Progenitor cell of endocrine pancreas (in vitro differentiated cells): Measurements from ENCODE around the gene IL25. TPM values are rescaled to one million over a fixed set of nuclear protein-coding genes. Genes with fewer than 3 reads are reported as not detected.

ENCODE experiments used
- DNase-seq: peaks from one replicate; pipeline ENCODE4 v3.0.0; 2021; ENCODE audit warnings: low spot score; ENCODE audit not compliant: unreplicated experiment
- H3K27ac Mint-ChIP-seq: 2 replicates; pipeline ENCODE4 v1.8.0; 2021; ENCODE audit warnings: mild to moderate bottlenecking, moderate library complexity, mixed read lengths
- H3K27me3 Mint-ChIP-seq: 2 replicates; pipeline ENCODE4 v1.8.0; 2021; ENCODE audit warnings: mixed read lengths
- H3K36me3 Mint-ChIP-seq: 2 replicates; pipeline ENCODE4 v1.8.0; 2022; ENCODE audit warnings: mixed read lengths; ENCODE audit not compliant: insufficient read depth
- H3K4me1 Mint-ChIP-seq: 2 replicates; pipeline ENCODE4 v1.8.0; 2021; ENCODE audit warnings: low read depth, mixed read lengths
- H3K4me3 Mint-ChIP-seq: 2 replicates; pipeline ENCODE4 v1.8.0; 2021; ENCODE audit warnings: low read depth, mild to moderate bottlenecking, moderate library complexity, mixed read lengths
- H3K9me3 Mint-ChIP-seq: 2 replicates; pipeline ENCODE4 v1.8.0; 2021; ENCODE audit warnings: low read depth, mixed read lengths
- total RNA-seq: library from RNA; stranded (reverse); gene quantifications from 2 replicates; pipeline ENCODE4 v1.2.1, GENCODE V29; 2021
- TF ChIP-seq, protein P1 (sequence below): fragments of 200-600 bp; sonication (generic); IDR thresholded peaks from one replicate; pipeline ENCODE4 v1.5.0; 2021; ENCODE audit warnings: antibody characterized with exemption, mild to moderate bottlenecking; ENCODE audit not compliant: unreplicated experiment

IL25 gene
- total RNA-seq, 1 donor from 2014 or later: not detected

GRCh38 chr14:23377198-23377550 lies 4.6 kb downstream of the IL25 start:
- Mint-ChIP-seq H3K4me3 (no peak overlapping the region), H3K36me3 (no peaks in the 10 kb centered on the region), H3K4me1 (no peaks in the 10 kb centered on the region), H3K27me3 (peaks cover 39% of the 10 kb centered on the region), H3K27ac (peak overlapping the region; percentile 71), H3K9me3 (no peaks in the 10 kb centered on the region)
- DNase-seq: no peak
- TF ChIP-seq, protein P1, sequence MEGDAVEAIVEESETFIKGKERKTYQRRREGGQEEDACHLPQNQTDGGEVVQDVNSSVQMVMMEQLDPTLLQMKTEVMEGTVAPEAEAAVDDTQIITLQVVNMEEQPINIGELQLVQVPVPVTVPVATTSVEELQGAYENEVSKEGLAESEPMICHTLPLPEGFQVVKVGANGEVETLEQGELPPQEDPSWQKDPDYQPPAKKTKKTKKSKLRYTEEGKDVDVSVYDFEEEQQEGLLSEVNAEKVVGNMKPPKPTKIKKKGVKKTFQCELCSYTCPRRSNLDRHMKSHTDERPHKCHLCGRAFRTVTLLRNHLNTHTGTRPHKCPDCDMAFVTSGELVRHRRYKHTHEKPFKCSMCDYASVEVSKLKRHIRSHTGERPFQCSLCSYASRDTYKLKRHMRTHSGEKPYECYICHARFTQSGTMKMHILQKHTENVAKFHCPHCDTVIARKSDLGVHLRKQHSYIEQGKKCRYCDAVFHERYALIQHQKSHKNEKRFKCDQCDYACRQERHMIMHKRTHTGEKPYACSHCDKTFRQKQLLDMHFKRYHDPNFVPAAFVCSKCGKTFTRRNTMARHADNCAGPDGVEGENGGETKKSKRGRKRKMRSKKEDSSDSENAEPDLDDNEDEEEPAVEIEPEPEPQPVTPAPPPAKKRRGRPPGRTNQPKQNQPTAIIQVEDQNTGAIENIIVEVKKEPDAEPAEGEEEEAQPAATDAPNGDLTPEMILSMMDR: no peak

DNA sequence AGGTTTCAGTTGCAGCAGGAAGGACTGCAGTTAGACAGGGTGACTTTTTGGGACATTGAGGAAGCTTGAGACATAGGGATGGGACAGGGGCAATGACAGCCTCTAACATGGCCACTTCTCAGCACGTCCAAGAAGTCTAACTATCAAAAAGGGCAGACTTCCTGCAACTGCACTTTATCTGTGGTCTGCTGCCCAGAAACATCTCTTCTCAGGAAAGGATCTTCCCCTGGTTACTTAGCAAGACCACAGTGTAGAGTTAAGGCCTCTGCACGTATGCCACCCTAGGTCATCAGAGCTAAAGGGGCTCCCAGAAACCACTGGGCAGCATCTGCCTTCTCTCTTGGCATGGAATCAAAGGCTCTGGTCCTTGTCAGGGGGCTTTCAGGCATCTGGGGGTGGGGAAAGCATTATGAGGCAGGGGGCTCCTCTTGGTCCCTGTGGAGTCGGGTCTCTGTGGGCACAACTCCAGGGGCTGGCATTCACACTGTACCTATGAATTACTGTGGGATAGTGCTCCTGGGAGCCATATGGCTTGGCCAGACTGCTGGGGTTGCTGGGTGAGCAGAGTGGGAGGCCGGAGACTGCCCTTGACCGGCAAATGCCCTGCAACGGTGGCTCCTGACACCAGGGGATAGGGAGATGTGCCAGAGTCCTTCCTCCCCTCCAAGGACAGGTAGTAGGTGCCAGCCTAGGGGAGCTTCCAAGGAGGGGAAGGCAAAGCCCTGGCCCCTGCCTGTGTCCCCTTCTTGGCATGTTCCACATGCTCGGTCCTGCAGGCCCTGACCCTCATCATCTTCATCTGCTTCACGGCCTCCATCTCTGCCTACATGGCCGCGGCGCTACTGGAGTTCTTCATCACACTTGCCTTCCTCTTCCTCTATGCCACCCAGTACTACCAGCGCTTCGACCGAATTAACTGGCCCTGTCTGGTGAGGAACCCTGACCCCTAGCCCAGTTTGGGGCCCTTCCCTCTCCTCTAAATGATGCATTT lies 5.3 kb downstream of the IL25 start:
- TF ChIP-seq, protein P1: no peak
- no peak overlapping the region for H3K27ac Mint-ChIP-seq
- H3K4me1 Mint-ChIP-seq: no peaks in the 10 kb centered on the region
- H3K27me3 Mint-ChIP-seq: peaks cover 45% of the 10 kb centered on the region
- DNase-seq: no peak
- no peak overlapping the region for H3K4me3 Mint-ChIP-seq
- no peaks in the 10 kb centered on the region for H3K36me3 Mint-ChIP-seq
- H3K9me3 Mint-ChIP-seq: no peaks in the 10 kb centered on the region

GRCh38 chr14:23378612-23379220 lies 6.1 kb downstream of the IL25 start:
- no peak overlapping the region for H3K4me3 Mint-ChIP-seq
- H3K27me3 Mint-ChIP-seq: peaks cover 46% of the 10 kb centered on the region
- DNase-seq: no peak
- TF ChIP-seq, protein P1: no peak
- no peaks in the 10 kb centered on the region for H3K36me3 Mint-ChIP-seq
- H3K27ac Mint-ChIP-seq: no peak overlapping the region
- no peaks in the 10 kb centered on the region for H3K4me1 Mint-ChIP-seq
- no peaks in the 10 kb centered on the region for H3K9me3 Mint-ChIP-seq

DNA sequence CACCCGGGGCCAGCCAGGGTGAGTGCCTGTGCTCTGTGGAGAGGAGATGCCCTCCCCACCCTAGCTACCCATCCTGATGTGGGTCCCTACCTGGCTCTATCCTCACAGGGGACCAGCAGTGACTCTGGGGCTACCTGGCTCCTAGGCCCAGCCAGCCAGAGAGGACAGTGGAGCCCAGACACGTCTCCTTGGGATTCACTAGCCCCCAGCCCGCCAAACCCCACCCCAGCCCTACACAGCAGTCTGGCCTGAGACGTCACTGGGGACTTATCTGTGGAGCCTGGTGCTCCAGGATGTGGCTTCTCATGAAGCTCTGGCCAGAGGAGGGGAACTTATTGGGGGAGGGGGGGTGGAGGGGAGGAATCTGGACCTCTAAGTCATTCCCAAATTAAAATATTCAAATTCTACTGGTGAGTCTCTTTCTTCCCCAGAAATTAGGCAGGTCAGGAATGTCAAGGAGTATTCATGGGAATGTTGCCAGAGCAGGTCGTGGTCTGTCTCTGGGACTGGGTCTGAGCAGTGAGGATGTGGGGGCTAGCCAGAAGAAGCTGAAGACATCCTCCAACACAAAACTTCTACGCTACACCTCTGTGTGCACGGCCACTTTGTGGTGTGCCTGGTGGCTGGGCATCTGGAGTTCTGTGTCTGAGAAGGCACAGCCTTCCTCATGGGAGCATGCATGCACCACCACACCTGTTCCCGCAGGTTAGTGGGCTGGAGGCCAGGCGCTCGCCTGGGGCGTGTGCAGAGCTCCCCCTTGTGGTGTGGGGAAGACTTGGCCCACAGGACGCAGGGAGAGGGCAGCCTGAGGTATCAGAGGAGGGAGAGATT lies 7.0 kb downstream of the IL25 start:
- Mint-ChIP-seq H3K4me1 (no peaks in the 10 kb centered on the region), H3K27me3 (peaks cover 50% of the 10 kb centered on the region), H3K4me3 (no peak overlapping the region), H3K27ac (no peak overlapping the region), H3K9me3 (no peaks in the 10 kb centered on the region), H3K36me3 (no peaks in the 10 kb centered on the region)
- peak; percentile 65 for DNase-seq
- TF ChIP-seq, protein P1: peak; percentile 92
